Esophagus squamous epithelium (tissue), 4 donors: ENCODE measurements around the gene CENPS.

Source experiments
- CTCF ChIP-seq, 6 experiments: fragments of 450-650 bp in 4 of 6; fragments of 200-600 bp in 2 of 6; sonication (generic) in 2 of 6; IDR thresholded peaks; one replicate each; pipeline ENCODE4 v1.5.1; 2016 to 2019; ENCODE audit warnings: antibody characterized with exemption in 6 of 6, mild to moderate bottlenecking in 4 of 6, moderate library complexity in 4 of 6
- POLR2A ChIP-seq, 4 donors: fragments of 450-650 bp; IDR thresholded peaks; one replicate each; pipeline ENCODE4 v1.6.1; 2017; ENCODE audit warnings: antibody characterized with exemption in 4 of 4, mild to moderate bottlenecking in 4 of 4, moderate library complexity in 3 of 4

- TF ChIP-seq CTCF (IDR thresholded peaks at IDR 0.05) (no peak), POLR2A (IDR thresholded peaks at IDR 0.05) (no peak)
Observed at GRCh38 chr1:10431070-10431730, 967 bp downstream of the CENPS start.
